Mesenchymal stem cell (in vitro differentiated cells and primary cell): ENCODE data around the gene RNF145.

Experiments
- DNase-seq: peaks from one replicate; pipeline ENCODE4 v3.0.0-alpha.2; 2013
- H2AFZ ChIP-seq: one replicate; pipeline ENCODE4 v1.6.1; 2013; ENCODE audit warnings: low read depth, mild to moderate bottlenecking, control low read depth, inconsistent platforms, low read length, moderate library complexity
- H2AK5ac ChIP-seq: 2 replicates; pipeline ENCODE4 v1.6.1; 2013; ENCODE audit warnings: low read length, moderate library complexity, mild to moderate bottlenecking, inconsistent platforms; ENCODE audit not compliant: severe bottlenecking
- H2BK120ac ChIP-seq: one replicate; pipeline ENCODE4 v1.6.1; 2013; ENCODE audit warnings: low read depth, mild to moderate bottlenecking, inconsistent platforms, low read length, moderate library complexity
- H2BK12ac ChIP-seq, 2 experiments: one replicate each; pipeline ENCODE4 v1.6.1; 2013; ENCODE audit warnings: inconsistent platforms in 2 of 2, low read length in 2 of 2, mild to moderate bottlenecking in 2 of 2, moderate library complexity in 2 of 2, control low read depth in 1 of 2
- H2BK15ac ChIP-seq: one replicate; pipeline ENCODE4 v1.6.1; 2013; ENCODE audit warnings: mild to moderate bottlenecking, low read depth, inconsistent platforms; ENCODE audit not compliant: poor library complexity, severe bottlenecking
- H2BK5ac ChIP-seq: 2 replicates; pipeline ENCODE4 v1.6.1; 2013; ENCODE audit warnings: low read depth, mild to moderate bottlenecking, low read length, control low read depth, inconsistent platforms; ENCODE audit not compliant: poor library complexity, severe bottlenecking
- H3K14ac ChIP-seq, 2 experiments: one replicate each; pipeline ENCODE4 v1.6.1; 2013; ENCODE audit warnings: inconsistent platforms in 2 of 2, low read length in 2 of 2, control low read depth in 1 of 2, mild to moderate bottlenecking in 1 of 2, moderate library complexity in 1 of 2
- H3K18ac ChIP-seq, 2 experiments: one replicate each; pipeline ENCODE4 v1.6.1; 2013; ENCODE audit warnings: inconsistent platforms in 2 of 2, low read length in 2 of 2, control low read depth in 1 of 2, low read depth in 1 of 2, mild to moderate bottlenecking in 1 of 2
- H3K23ac ChIP-seq, 2 experiments: one replicate each; pipeline ENCODE4 v1.6.1; 2013; ENCODE audit warnings: inconsistent platforms in 2 of 2, low read length in 2 of 2, mild to moderate bottlenecking in 2 of 2, moderate library complexity in 2 of 2, control low read depth in 1 of 2
- H3K27ac ChIP-seq: 2 replicates; pipeline ENCODE4 v1.5.1; 2013; ENCODE audit warnings: mild to moderate bottlenecking, moderate library complexity, low read length, control low read depth, inconsistent platforms; ENCODE audit not compliant: poor library complexity, severe bottlenecking
- H3K27me3 ChIP-seq, 2 experiments: 2 replicates each; pipeline versions ENCODE4 v1.6.1 to v1.7.0; 2013; ENCODE audit warnings: low read length in 2 of 2, mild to moderate bottlenecking in 2 of 2, moderate library complexity in 2 of 2, control low read depth in 1 of 2, inconsistent platforms in 1 of 2; ENCODE audit not compliant: control insufficient read depth in 1 of 2, insufficient read depth in 1 of 2
- H3K36me3 ChIP-seq, 2 experiments: 2 replicates each; pipeline versions ENCODE4 v1.6.1 to v1.7.0; 2013; ENCODE audit warnings: low read length in 2 of 2, control low read depth in 1 of 2, inconsistent platforms in 1 of 2, low read depth in 1 of 2, mild to moderate bottlenecking in 1 of 2; ENCODE audit not compliant: insufficient read depth in 2 of 2, control insufficient read depth in 1 of 2
- H3K4ac ChIP-seq, 2 experiments: one replicate each; pipeline ENCODE4 v1.6.1; 2013; ENCODE audit warnings: inconsistent platforms in 2 of 2, low read length in 2 of 2, mild to moderate bottlenecking in 2 of 2, moderate library complexity in 2 of 2, control low read depth in 1 of 2, low read depth in 1 of 2
- H3K4me1 ChIP-seq: 2 replicates; pipeline ENCODE4 v1.6.1; 2013; ENCODE audit warnings: low read depth, low read length, control low read depth; ENCODE audit not compliant: control insufficient read depth, insufficient read depth
- H3K4me2 ChIP-seq: 2 replicates; pipeline ENCODE4 v1.6.1; 2013; ENCODE audit warnings: low read length, mild to moderate bottlenecking, inconsistent platforms; ENCODE audit not compliant: poor library complexity, severe bottlenecking
- H3K4me3 ChIP-seq, 2 experiments: 2 replicates each; pipeline versions ENCODE4 v1.5.1 to v1.7.0; 2013; ENCODE audit warnings: low read length in 2 of 2, mild to moderate bottlenecking in 2 of 2, control low read depth in 1 of 2, low read depth in 1 of 2; ENCODE audit not compliant: insufficient read depth in 1 of 2
- H3K79me1 ChIP-seq: replicated peaks from 2 replicates; pipeline ENCODE4 v1.6.1; 2013; ENCODE audit warnings: mild to moderate bottlenecking, control low read depth, low read length, inconsistent platforms; ENCODE audit not compliant: poor library complexity, severe bottlenecking
- H3K9ac ChIP-seq: 2 replicates; pipeline ENCODE4 v1.7.0; 2013; ENCODE audit warnings: mild to moderate bottlenecking, low read length, moderate library complexity
- H3K9me3 ChIP-seq: 2 replicates; pipeline ENCODE4 v1.7.0; 2013; ENCODE audit warnings: mild to moderate bottlenecking, low read length; ENCODE audit not compliant: control insufficient read depth
- H4K8ac ChIP-seq: one replicate; pipeline ENCODE4 v1.6.1; 2013; ENCODE audit warnings: inconsistent platforms, mild to moderate bottlenecking, low read length, moderate library complexity
- H4K91ac ChIP-seq: one replicate; pipeline ENCODE4 v1.6.1; 2013; ENCODE audit warnings: mild to moderate bottlenecking, low read length, inconsistent platforms
- WGBS: methylation state at CpG from one replicate; pipeline ENCODE4 v1.1.7; 2013; ENCODE audit warnings: mixed read lengths; 5-methylcytosine and 5-hydroxymethylcytosine counted together

The RNF145 gene

DNA sequence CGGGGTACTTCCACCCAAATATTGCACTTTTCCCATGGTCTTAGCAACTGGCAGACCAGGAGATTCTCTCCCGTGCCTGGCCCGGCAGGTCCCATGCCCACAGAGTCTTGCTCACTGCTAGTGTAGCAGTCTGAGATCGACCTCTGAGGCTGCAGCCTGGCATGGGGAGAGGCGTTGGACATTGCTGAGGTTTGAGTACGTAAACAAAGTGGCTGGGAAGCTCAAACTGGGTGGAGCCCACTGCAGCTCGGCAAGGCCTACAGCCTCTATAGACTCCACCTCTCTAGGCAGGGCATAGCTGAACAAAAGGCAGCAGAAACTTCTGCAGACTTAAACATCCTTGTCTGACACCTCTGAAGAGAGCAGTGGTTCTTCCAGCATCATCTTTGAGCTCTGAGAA is 69.6 kb downstream of the RNF145 start:
- Histone ChIP-seq H3K23ac (no peak overlapping the region), H3K4ac (no peak overlapping the region), H2BK15ac (no peak overlapping the region), H3K79me1 (no peaks in the 10 kb centered on the region), H2AFZ (no peak overlapping the region), H3K4me1 (peaks cover 2% of the 10 kb centered on the region), H3K9ac (no peak overlapping the region), H3K27ac (no peak overlapping the region), H3K9me3 (no peaks in the 10 kb centered on the region), H3K36me3 (no peaks in the 10 kb centered on the region), H3K4me2 (no peak overlapping the region), H3K27me3 (peaks cover 0 to 5% of the 10 kb centered on the region in 2 experiments), H2BK120ac (no peak overlapping the region), H3K14ac (no peak overlapping the region), H2BK12ac (no peak overlapping the region), H4K91ac (no peak overlapping the region), H2AK5ac (no peak overlapping the region), H2BK5ac (no peak overlapping the region), H4K8ac (no peak overlapping the region), H3K18ac (no peak overlapping the region), H3K4me3 (no peak overlapping the region)
- DNase-seq = no peak
- WGBS = 64% methylated on average over 7 of the region's 7 CpGs

DNA sequence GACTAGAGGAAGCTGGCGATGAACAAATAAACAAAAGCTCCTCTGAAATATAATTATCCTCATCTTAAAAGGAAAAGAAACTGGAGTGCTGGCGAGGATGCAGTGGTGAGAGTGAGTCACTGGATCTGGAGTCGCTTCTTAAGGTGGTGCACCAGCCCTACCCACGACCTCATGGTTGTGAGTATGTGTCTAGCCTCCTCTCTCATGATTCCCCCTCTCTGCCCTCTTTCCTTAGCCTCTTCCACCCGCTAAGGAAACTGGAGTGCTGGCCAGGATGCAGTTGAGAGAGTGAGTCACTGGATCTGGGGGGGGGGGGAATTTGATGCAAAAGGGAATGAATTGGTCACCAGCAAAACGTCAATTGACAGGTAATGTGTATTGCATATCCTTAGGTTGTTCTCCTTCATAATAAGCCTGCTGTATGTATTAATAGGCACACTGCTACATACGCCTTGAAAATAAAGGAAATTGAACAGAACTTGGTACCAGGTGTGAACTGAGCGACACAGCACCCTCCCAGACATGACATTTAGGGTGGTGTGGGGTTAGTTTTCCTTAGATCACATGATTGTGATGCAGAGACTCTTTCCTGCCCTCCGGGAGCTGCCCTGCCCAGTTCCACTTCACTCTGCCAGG is 73.3 kb downstream of the RNF145 start:
- Histone ChIP-seq H3K23ac (no peak overlapping the region), H2BK120ac (no peak overlapping the region), H3K4me2 (no peak overlapping the region), H2BK12ac (no peak overlapping the region), H3K4me3 (no peak overlapping the region), H3K9me3 (no peaks in the 10 kb centered on the region), H3K27me3 (peaks cover 0 to 5% of the 10 kb centered on the region in 2 experiments), H3K9ac (peak overlapping the region; percentile 42), H2AFZ (no peak overlapping the region), H3K36me3 (no peaks in the 10 kb centered on the region), H4K8ac (no peak overlapping the region), H3K79me1 (no peaks in the 10 kb centered on the region), H3K4me1 (peaks cover 4% of the 10 kb centered on the region), H3K27ac (no peak overlapping the region), H2BK5ac (no peak overlapping the region), H3K18ac (peak overlapping the region in 1 of 2 experiments; percentile 33), H3K14ac (no peak overlapping the region), H2AK5ac (no peak overlapping the region), H3K4ac (no peak overlapping the region), H4K91ac (no peak overlapping the region), H2BK15ac (no peak overlapping the region)
- 94% methylated on average over 3 of the region's 9 CpGs for WGBS
- peak; percentile 74 for DNase-seq

DNA sequence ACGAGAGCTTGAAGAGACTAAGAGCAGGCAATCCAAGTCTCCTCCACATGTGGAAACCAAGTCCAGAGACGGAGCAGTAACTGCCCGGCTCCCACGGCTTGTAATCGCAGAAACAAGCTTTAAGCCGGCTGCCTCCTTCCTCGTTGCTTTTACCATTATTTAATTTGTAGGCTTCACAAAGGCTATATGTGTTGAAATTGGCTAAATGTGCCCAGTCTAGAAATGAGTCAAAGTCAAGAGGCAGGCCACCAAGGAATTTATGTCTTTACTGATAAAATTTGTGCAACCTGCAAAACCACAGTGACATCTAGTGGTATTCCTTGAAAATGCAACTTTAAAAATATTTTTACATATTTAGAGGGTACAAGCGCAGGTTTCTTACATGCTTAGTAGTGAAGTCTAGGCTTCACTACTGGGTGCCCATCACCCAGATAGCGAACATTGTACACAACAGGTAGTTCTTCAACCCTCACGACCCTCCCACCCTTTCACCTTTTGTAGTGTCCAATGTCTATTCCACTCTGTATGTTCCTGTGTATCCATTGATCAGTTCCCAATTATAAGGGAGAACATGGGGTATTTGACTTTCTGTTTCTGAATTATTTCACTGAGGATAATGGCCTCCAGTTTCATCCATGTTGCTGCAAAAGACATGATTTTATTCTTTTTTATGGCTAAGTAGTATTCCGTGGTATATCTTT is 76.2 kb downstream of the RNF145 start:
- Histone ChIP-seq H2AFZ (no peak overlapping the region), H3K14ac (no peak overlapping the region), H3K4me1 (peaks cover 4% of the 10 kb centered on the region), H3K4me3 (peak overlapping the region in 1 of 2 experiments; percentile 53), H4K8ac (no peak overlapping the region), H2AK5ac (no peak overlapping the region), H4K91ac (no peak overlapping the region), H3K23ac (no peak overlapping the region), H2BK15ac (no peak overlapping the region), H3K4ac (no peak overlapping the region), H3K79me1 (no peaks in the 10 kb centered on the region), H3K9me3 (no peaks in the 10 kb centered on the region), H3K36me3 (no peaks in the 10 kb centered on the region), H2BK120ac (no peak overlapping the region), H3K27ac (no peak overlapping the region), H3K4me2 (no peak overlapping the region), H3K9ac (peak overlapping the region; percentile 90), H3K18ac (no peak overlapping the region), H3K27me3 (peaks cover 0 to 3% of the 10 kb centered on the region in 2 experiments), H2BK5ac (no peak overlapping the region), H2BK12ac (no peak overlapping the region)
- peak; percentile 76 for DNase-seq
- 55% methylated on average over 10 of the region's 11 CpGs for WGBS

DNA sequence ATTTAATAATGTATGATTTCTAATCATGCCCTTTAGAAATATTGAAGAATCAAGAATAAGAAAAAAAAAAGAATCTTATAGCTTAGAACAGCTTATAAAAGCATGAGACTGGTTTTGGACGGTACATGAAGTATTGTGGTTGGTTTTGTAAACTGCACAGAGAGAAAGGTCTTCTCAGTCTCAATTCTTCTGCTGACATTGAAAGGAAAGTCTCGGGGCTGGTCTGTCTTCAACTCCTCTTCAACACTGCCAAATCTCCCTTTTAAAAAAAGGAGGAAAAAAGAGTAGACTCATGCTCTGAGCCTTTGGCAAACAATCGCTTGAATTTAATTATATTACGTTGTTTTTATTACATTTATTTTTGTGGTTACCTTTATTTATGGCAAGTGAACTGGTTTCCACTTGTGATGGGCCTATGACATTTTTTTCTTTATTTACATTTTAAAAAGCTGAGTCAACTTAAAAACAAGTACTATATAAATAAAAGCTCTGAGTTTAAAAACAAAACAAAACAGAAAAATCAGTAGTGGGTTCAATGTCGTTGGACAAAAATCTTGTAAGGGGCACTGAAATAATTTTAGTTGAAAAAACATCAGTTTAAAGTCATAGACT is 76.8 kb downstream of the RNF145 start:
- Histone ChIP-seq H3K36me3 (no peaks in the 10 kb centered on the region), H3K27ac (no peak overlapping the region), H3K9me3 (no peaks in the 10 kb centered on the region), H3K9ac (peak overlapping the region; percentile 90), H3K4me2 (no peak overlapping the region), H3K4me1 (peaks cover 4% of the 10 kb centered on the region), H3K4me3 (peak overlapping the region in 1 of 2 experiments; percentile 53), H2AFZ (no peak overlapping the region), H2BK5ac (peak overlapping the region; percentile 57), H3K79me1 (no peaks in the 10 kb centered on the region), H2AK5ac (no peak overlapping the region), H3K18ac (no peak overlapping the region), H3K14ac (no peak overlapping the region), H3K4ac (no peak overlapping the region), H3K23ac (no peak overlapping the region), H4K91ac (no peak overlapping the region), H2BK12ac (no peak overlapping the region), H2BK15ac (no peak overlapping the region), H3K27me3 (peaks cover 0 to 3% of the 10 kb centered on the region in 2 experiments), H2BK120ac (no peak overlapping the region), H4K8ac (no peak overlapping the region)
- WGBS = 18% methylated on average over 2 of the region's 5 CpGs
- DNase-seq = no peak
